HG03159 (cell line): Measurements from ENCODE around the gene AIFM3.
"Not testable (repeated sequence)": the region's sequence is repeated elsewhere in the genome, so short reads cannot be mapped to it uniquely, and the experiment has no call there.

Experiments
- ATAC-seq: cut with Tn5 transposase; IDR thresholded peaks from one replicate; pipeline ENCODE4 v1.9.1; 2021; ENCODE audit warnings: mild to moderate bottlenecking, moderate library complexity; ENCODE audit not compliant: unreplicated experiment

The AIFM3 gene

GRCh38 chr22:20940904-20941385 lies 26.1 kb upstream of the AIFM3 start:
- ATAC-seq = no peak

GRCh38 chr22:20942203-20942902 lies 24.7 kb upstream of the AIFM3 start:
- not testable (repeated sequence) for ATAC-seq

- ATAC-seq = no peak
Measured at GRCh38 chr22:20943104-20943933, 23.7 kb upstream of the AIFM3 start.

- no peak for ATAC-seq
Measured at GRCh38 chr22:20944042-20944441, 23.0 kb upstream of the AIFM3 start.

GRCh38 chr22:20945578-20945934 lies 21.5 kb upstream of the AIFM3 start:
- no peak for ATAC-seq

GRCh38 chr22:20946080-20946986 lies 20.7 kb upstream of the AIFM3 start:
- ATAC-seq = no peak

GRCh38 chr22:20946991-20947390 lies 20.1 kb upstream of the AIFM3 start:
- no peak for ATAC-seq

GRCh38 chr22:20948450-20948849 lies 18.6 kb upstream of the AIFM3 start:
- ATAC-seq = no peak

GRCh38 chr22:20948989-20949388 lies 18.1 kb upstream of the AIFM3 start:
- no peak for ATAC-seq

- ATAC-seq = no peak
Measured at GRCh38 chr22:20949698-20950183, 17.3 kb upstream of the AIFM3 start.

- ATAC-seq = no peak
Measured at GRCh38 chr22:20951151-20951931, 15.7 kb upstream of the AIFM3 start.

- ATAC-seq = no peak
Measured at GRCh38 chr22:20951932-20952380, 15.1 kb upstream of the AIFM3 start.

- ATAC-seq = no peak
Measured at GRCh38 chr22:20952544-20953341, 14.3 kb upstream of the AIFM3 start.

GRCh38 chr22:20953342-20953608 lies 13.8 kb upstream of the AIFM3 start:
- ATAC-seq = no peak

- no peak for ATAC-seq
Measured at GRCh38 chr22:20953668-20954500, 13.2 kb upstream of the AIFM3 start.

- no peak for ATAC-seq
Measured at GRCh38 chr22:20955548-20955947, 11.5 kb upstream of the AIFM3 start.

GRCh38 chr22:20956258-20957101 lies 10.6 kb upstream of the AIFM3 start:
- no peak for ATAC-seq
